Activated naive CD8-positive, alpha-beta T cell (primary cell): Measurements from ENCODE around the gene OXLD1.
A peak's percentile ranks its signal among the peaks of the same experiment; 100 is the strongest.

Source experiments
- H3K27ac Mint-ChIP-seq: one replicate; pipeline ENCODE4 v1.8.0; 2021; ENCODE audit warnings: mixed read lengths
- H3K27me3 Mint-ChIP-seq: one replicate; pipeline ENCODE4 v1.8.0; 2021; ENCODE audit warnings: mixed read lengths
- H3K36me3 Mint-ChIP-seq: one replicate; pipeline ENCODE4 v1.8.0; 2021; ENCODE audit warnings: mixed read lengths
- H3K4me1 Mint-ChIP-seq: one replicate; pipeline ENCODE4 v1.8.0; 2021; ENCODE audit warnings: low read depth, mixed read lengths
- H3K4me3 Mint-ChIP-seq: one replicate; pipeline ENCODE4 v1.8.0; 2021; ENCODE audit warnings: mild to moderate bottlenecking, mixed read lengths
- H3K9me3 Mint-ChIP-seq: one replicate; pipeline ENCODE4 v1.8.0; 2021; ENCODE audit warnings: low read depth, mixed read lengths

The OXLD1 gene

GRCh38 chr17:81666342-81667191 is at the start of gene OXLD1, which contains the start of gene CCDC137:
TSS of gene OXLD1 (minus strand) at chr17:81666605. CDS start at chr17:81666577, 28 bp downstream.
TSS of gene CCDC137 (plus strand) at chr17:81666737. CDS start at chr17:81666767, 30 bp downstream.
- H3K4me3 Mint-ChIP-seq, result peak within 1 kb of the TSS; percentile 96
- H3K4me1 Mint-ChIP-seq, result peaks cover 35% of the 10 kb centered on the region
- H3K27me3 Mint-ChIP-seq, result no peaks in the 10 kb centered on the region
- H3K27ac Mint-ChIP-seq, result peak within 1 kb of the TSS; percentile 99
- H3K36me3 Mint-ChIP-seq, result no peaks in the 10 kb centered on the region
- H3K9me3 Mint-ChIP-seq, result no peaks in the 10 kb centered on the region

GRCh38 chr17:81715107-81715871 is 48.9 kb upstream of the OXLD1 start:
- Mint-ChIP-seq H3K4me3 (no peak overlapping the region), H3K27me3 (no peaks in the 10 kb centered on the region), H3K27ac (no peak overlapping the region), H3K4me1 (peaks cover 10% of the 10 kb centered on the region), H3K36me3 (no peaks in the 10 kb centered on the region), H3K9me3 (no peaks in the 10 kb centered on the region)

- Mint-ChIP-seq H3K9me3 (no peaks in the 10 kb centered on the region), H3K4me1 (peaks cover 10% of the 10 kb centered on the region), H3K27ac (no peak overlapping the region), H3K27me3 (no peaks in the 10 kb centered on the region), H3K4me3 (peak overlapping the region; percentile 13), H3K36me3 (no peaks in the 10 kb centered on the region)
Observed at GRCh38 chr17:81714412-81715106, 48.2 kb upstream of the OXLD1 start.

- no peaks in the 10 kb centered on the region for H3K27me3 Mint-ChIP-seq
- H3K4me1 Mint-ChIP-seq, result peaks cover 10% of the 10 kb centered on the region
- H3K36me3 Mint-ChIP-seq, result no peaks in the 10 kb centered on the region
- no peak overlapping the region for H3K27ac Mint-ChIP-seq
- no peaks in the 10 kb centered on the region for H3K9me3 Mint-ChIP-seq
- H3K4me3 Mint-ChIP-seq, result peak overlapping the region; percentile 91
Observed at GRCh38 chr17:81713556-81714411, 47.4 kb upstream of the OXLD1 start.

GRCh38 chr17:81713004-81713555 is 46.7 kb upstream of the OXLD1 start:
- H3K4me1 Mint-ChIP-seq, result peaks cover 10% of the 10 kb centered on the region
- peak overlapping the region; percentile 54 for H3K27ac Mint-ChIP-seq
- H3K36me3 Mint-ChIP-seq, result no peaks in the 10 kb centered on the region

GRCh38 chr17:81712468-81713003 is 46.1 kb upstream of the OXLD1 start:
- Mint-ChIP-seq H3K9me3 (no peaks in the 10 kb centered on the region), H3K27me3 (no peaks in the 10 kb centered on the region), H3K36me3 (no peaks in the 10 kb centered on the region), H3K4me3 (peak overlapping the region; percentile 91), H3K27ac (peak overlapping the region; percentile 54), H3K4me1 (peaks cover 10% of the 10 kb centered on the region)

More at GRCh38 chr17:81713004-81713555, 46.7 kb upstream of the OXLD1 start:
- Mint-ChIP-seq H3K27me3 (no peaks in the 10 kb centered on the region), H3K9me3 (no peaks in the 10 kb centered on the region), H3K4me3 (peak overlapping the region; percentile 91)

- Mint-ChIP-seq H3K4me1 (peaks cover 10% of the 10 kb centered on the region), H3K9me3 (no peaks in the 10 kb centered on the region), H3K27ac (peak within 1 kb of the TSS; percentile 80), H3K4me3 (peak within 1 kb of the TSS; percentile 91), H3K36me3 (no peaks in the 10 kb centered on the region), H3K27me3 (no peaks in the 10 kb centered on the region)
Observed at GRCh38 chr17:81711814-81712467, 45.5 kb upstream of the OXLD1 start, which contains the start of gene SLC25A10. TSS of gene SLC25A10 (plus strand) at chr17:81712284. CDS start at chr17:81712427, 143 bp downstream.

GRCh38 chr17:81710514-81711308 is 44.3 kb upstream of the OXLD1 start:
- Mint-ChIP-seq H3K4me1 (peaks cover 12% of the 10 kb centered on the region), H3K9me3 (no peaks in the 10 kb centered on the region), H3K4me3 (peak overlapping the region; percentile 80), H3K27me3 (no peaks in the 10 kb centered on the region), H3K27ac (peak overlapping the region; percentile 80), H3K36me3 (no peaks in the 10 kb centered on the region)

GRCh38 chr17:81708739-81709185 is 42.4 kb upstream of the OXLD1 start:
- H3K4me1 Mint-ChIP-seq, result peaks cover 18% of the 10 kb centered on the region
- H3K27me3 Mint-ChIP-seq, result no peaks in the 10 kb centered on the region
- H3K4me3 Mint-ChIP-seq, result no peak overlapping the region
- no peaks in the 10 kb centered on the region for H3K9me3 Mint-ChIP-seq
- H3K27ac Mint-ChIP-seq, result no peak overlapping the region
- peaks cover 3% of the 10 kb centered on the region for H3K36me3 Mint-ChIP-seq

GRCh38 chr17:81707725-81708646 is 41.6 kb upstream of the OXLD1 start:
- Mint-ChIP-seq H3K36me3 (peaks cover 3% of the 10 kb centered on the region), H3K27me3 (no peaks in the 10 kb centered on the region), H3K9me3 (no peaks in the 10 kb centered on the region), H3K27ac (no peak overlapping the region), H3K4me3 (no peak overlapping the region), H3K4me1 (peaks cover 17% of the 10 kb centered on the region)

- Mint-ChIP-seq H3K4me3 (no peak overlapping the region), H3K27me3 (no peaks in the 10 kb centered on the region), H3K9me3 (no peaks in the 10 kb centered on the region), H3K4me1 (peaks cover 16% of the 10 kb centered on the region), H3K36me3 (peaks cover 3% of the 10 kb centered on the region), H3K27ac (no peak overlapping the region)
Observed at GRCh38 chr17:81706757-81707624, 40.6 kb upstream of the OXLD1 start.
